HL-60 (cell line): ENCODE measurements around the gene FDXACB1.

ENCODE experiments used
- DNase-seq, 2 experiments: peaks; one replicate each; pipeline ENCODE4 v3.0.0-alpha.2; 2010 to 2020; ENCODE audit warnings: low read depth in 1 of 2, low spot score in 1 of 2
- H3K27ac ChIP-seq: fragments of 250-450 bp; sonication (Bioruptor Pico); replicated peaks from 2 replicates; pipeline ENCODE4 v1.5.1; 2020; ENCODE audit warnings: mild to moderate bottlenecking, moderate library complexity
- H3K27me3 ChIP-seq: fragments of 250-450 bp; sonication (Bioruptor Pico); 2 replicates; pipeline ENCODE4 v1.5.1; 2021; ENCODE audit warnings: mild to moderate bottlenecking, moderate library complexity; ENCODE audit not compliant: insufficient read depth, poor library complexity, severe bottlenecking
- H3K4me3 ChIP-seq: replicated peaks from 2 replicates; pipeline ENCODE4 v1.5.1; 2011; ENCODE audit warnings: mild to moderate bottlenecking, control low read depth, low read length; ENCODE audit not compliant: insufficient read depth
- CTCF ChIP-seq: IDR thresholded peaks from one replicate; pipeline ENCODE4 v1.5.1; 2011; ENCODE audit warnings: low read length, control low read depth, inconsistent platforms; ENCODE audit not compliant: insufficient read depth
- GABPA ChIP-seq: IDR thresholded peaks from 2 replicates; pipeline ENCODE4 v1.6.1; 2012; ENCODE audit warnings: low read depth
- POLR2AphosphoS5 ChIP-seq: IDR thresholded peaks from 2 replicates; pipeline ENCODE4 v1.6.1; 2012; ENCODE audit warnings: low read depth
- REST ChIP-seq: IDR thresholded peaks from 2 replicates; pipeline ENCODE4 v1.6.1; 2012; ENCODE audit warnings: low read depth; ENCODE audit not compliant: insufficient replicate concordance
- SPI1 ChIP-seq: IDR thresholded peaks from 2 replicates; pipeline ENCODE4 v1.6.1; 2012; ENCODE audit warnings: low read depth, mild to moderate bottlenecking, borderline replicate concordance

FDXACB1 gene

DNA sequence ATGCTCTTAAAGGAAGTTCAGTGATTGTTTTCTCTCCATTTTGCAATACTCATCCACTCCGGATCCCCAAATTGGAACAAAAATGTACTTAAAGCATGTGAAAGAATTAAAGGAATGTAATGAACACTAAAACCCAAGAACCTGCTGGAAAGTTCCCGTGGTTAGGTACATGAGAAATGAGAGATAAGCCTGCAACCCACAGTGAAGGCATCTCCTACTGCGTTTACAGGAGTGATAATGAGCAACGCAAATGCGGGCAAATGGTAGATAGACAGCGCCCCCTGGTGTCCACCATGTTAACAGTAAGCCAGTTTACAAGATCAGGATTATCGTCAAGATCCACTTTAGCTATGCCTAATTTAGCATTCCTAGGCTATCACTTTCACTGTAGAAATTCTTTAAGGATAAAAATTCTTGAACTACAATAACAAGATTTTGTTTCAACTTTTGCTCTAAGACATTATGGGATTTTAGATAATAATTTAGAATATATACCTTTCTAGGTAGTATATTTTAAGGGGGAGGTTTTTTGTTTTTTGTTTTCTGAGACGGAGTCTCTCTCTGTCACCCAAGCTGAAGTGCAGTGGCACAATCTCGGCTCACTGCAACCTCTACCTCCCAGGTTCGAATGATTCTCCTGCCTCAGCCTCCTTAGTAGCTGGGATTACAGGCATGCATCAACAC lies 37.5 kb downstream of the FDXACB1 start:
- peak; percentile 33 to 86 for DNase-seq
- H3K4me3 ChIP-seq: no peak overlapping the region
- no peak for TF ChIP-seq SPI1
- peak; percentile 76 for TF ChIP-seq CTCF
- no peak for TF ChIP-seq REST
- H3K27ac ChIP-seq: no peak overlapping the region
- H3K27me3 ChIP-seq: no peaks in the 10 kb centered on the region

- DNase-seq: no peak
- Histone ChIP-seq H3K27ac (no peak overlapping the region), H3K27me3 (no peaks in the 10 kb centered on the region), H3K4me3 (no peak overlapping the region)
- TF ChIP-seq REST (no peak), CTCF (no peak), POLR2AphosphoS5 (no peak), GABPA (no peak), SPI1 (no peak)
Observed at GRCh38 chr11:111840143-111840542, 38.8 kb downstream of the FDXACB1 start.

DNA sequence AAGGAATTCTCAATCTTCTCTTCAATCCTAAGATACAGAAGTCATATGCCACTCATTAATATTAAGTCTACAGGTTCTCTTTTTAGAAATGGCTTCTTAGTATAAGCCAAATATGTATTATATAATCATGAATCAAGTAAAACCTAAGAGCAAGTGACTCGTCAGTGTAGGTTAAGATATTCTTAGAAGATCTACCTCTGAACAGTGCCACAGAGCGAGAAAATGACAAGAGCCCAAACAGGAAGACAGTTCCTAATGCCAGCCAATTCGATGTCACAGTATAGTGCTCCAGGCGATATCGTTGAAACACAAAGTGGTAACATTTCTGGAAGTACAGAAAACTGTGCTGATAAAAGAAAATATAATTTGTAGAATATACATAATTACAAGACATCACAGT lies 40.9 kb downstream of the FDXACB1 start:
- Histone ChIP-seq H3K27me3 (no peaks in the 10 kb centered on the region), H3K27ac (no peak overlapping the region), H3K4me3 (no peak overlapping the region)
- no peak for TF ChIP-seq GABPA
- no peak for TF ChIP-seq SPI1
- TF ChIP-seq CTCF: no peak
- no peak for TF ChIP-seq REST
- TF ChIP-seq POLR2AphosphoS5: no peak
- DNase-seq: no peak
